HG03571 (cell line): ENCODE results near the gene PLXNB3.

Experiments used
- ATAC-seq: cut with Tn5 transposase; IDR thresholded peaks from one replicate; pipeline ENCODE4 v1.9.1; 2021; ENCODE audit not compliant: unreplicated experiment

Gene PLXNB3

DNA sequence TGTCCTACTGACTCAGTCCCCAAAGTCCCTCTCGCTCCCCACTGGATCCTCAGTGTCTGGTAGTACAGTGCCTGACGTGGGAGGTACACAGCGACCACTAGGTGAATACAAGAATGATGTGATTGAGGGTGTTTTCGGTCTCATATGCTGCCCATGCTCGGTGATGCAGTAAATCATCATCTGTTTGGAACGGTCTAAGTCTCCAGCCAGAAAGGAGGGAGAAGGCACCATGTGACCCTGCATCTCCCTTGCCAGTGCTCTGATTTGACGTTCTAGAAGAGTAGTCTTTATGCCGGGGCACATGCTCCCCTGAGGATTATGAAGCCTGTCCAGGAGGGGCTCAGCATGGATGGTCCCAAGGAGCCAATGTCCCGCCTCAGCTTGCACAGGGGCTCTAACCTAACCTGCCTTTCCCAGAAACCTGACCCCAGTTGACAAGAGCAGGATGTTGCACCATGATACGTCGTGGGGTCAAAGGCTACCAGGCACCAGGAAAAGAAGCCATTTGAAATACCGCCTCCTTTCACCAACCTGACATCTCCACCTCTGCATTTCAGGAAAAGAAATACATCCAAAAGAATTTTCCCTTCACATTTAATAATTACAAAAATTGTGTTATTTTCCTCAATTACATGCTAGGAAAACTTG, 13.8 kb upstream of the PLXNB3 start:
- no peak for ATAC-seq

DNA sequence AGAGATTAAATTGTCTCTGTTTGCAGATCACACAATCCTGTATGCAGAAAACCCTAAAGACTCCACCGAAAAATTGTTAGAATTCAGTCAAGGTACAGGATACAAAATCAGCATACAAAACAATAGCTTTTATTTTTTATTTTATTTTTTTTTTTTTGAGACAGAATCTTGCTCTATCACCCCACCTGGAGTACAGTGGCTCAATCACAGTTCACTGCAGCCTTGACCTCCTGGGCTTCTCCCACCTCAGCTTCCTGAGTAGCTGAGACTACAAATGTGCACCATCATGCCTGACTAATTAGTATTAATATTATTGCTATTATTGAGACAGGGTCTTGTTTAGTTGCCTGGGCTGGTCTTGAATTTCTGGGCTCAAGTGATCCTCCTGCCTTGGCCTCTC, 8.9 kb upstream of the PLXNB3 start:
- no peak for ATAC-seq

DNA sequence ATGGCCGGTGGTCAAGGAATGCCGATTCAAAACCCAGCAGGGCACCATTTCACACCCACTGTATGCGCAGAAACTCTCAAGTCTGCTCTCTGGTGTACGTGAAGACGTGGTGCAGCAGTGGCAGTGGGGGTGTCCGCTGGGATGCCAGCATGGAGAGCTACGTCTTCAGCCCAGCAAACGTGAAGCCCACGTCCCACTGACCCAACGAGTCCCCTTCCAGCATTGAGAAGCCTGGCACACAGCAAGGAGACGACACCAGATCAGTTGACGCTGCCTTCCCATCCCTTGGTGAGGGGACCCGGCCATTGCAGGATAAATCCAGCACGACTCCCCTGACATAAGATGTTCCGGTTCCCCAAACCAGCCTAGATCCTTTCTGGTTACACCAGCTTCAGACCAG, 2.2 kb upstream of the PLXNB3 start:
- no peak for ATAC-seq

DNA sequence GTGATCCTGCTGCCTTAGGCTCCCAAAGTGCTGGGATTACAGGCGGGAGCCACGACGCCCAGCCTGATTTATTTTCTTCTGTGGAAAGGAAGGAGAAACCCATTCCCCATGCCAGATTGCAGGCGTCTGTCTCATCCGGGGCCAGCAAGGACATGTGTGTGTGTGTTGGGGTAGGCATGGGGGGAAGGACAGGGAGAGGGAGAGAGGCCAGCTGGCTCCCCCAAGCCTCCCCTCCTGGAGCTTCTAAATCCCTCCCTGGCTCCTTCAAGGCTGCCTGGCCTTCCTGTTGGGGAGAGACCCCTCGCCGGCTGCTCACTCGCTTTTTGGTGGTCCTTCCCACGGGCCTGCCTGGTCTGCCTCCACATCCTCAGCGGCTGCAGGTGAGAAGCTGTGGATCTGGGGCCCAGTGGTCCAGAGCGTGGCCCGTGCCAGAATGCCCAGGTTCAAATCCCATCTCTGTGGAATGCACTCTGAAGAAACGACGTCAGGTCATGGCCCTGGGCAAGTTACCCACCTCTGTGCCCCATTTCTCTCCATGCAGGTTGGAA, 1.3 kb upstream of the PLXNB3 start:
- no peak for ATAC-seq

GRCh38 chrX:153763298-153763932, 634 bp upstream of the PLXNB3 start:
- no peak for ATAC-seq

GRCh38 chrX:153764786-153765137, 713 bp downstream of the PLXNB3 start:
- ATAC-seq, result no peak

GRCh38 chrX:153765138-153766079, 1.4 kb downstream of the PLXNB3 start:
- no peak for ATAC-seq

DNA sequence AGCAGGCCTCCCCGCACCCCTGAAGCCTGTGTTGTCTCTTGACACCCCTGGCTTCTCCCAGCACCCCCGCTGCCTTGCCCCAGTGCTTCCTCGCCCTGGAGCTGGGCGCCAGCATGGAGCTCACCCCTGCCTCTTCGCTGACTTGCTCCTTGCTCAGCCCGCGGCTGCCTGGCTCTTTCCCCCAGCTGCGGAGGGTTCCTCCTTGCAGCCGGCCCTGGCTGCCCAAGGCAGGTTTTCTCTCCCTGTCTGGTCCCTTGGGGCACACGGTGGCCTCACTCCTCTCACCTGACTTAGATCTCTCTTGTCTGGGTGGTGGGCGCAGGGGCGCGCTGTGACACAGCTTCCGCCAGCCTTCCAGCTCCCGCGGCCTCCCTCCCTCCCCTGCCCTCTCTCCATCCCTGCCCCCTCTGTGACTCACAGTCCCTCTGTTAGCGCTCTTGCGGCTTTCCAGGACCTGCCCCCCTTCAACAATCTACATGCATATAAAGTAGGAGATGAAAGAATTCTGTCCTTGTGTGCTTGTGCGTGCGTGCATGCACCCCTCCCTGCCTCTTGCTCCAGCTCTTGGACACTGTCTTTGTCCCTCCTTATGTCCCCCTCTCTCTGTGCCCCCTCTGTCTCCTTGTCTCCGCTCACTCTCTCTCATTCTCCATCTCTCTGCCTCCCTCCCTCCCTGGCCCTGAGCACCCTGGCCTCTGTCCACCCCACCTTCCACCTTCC, 2.2 kb downstream of the PLXNB3 start:
- ATAC-seq, result no peak

GRCh38 chrX:153766871-153767673, 3.0 kb downstream of the PLXNB3 start:
- no peak for ATAC-seq

- ATAC-seq, result no peak
Observed at GRCh38 chrX:153767674-153768055, 3.6 kb downstream of the PLXNB3 start.

- ATAC-seq, result no peak
Observed at GRCh38 chrX:153768311-153769157, 4.5 kb downstream of the PLXNB3 start.

GRCh38 chrX:153769158-153769864, 5.3 kb downstream of the PLXNB3 start:
- no peak for ATAC-seq

DNA sequence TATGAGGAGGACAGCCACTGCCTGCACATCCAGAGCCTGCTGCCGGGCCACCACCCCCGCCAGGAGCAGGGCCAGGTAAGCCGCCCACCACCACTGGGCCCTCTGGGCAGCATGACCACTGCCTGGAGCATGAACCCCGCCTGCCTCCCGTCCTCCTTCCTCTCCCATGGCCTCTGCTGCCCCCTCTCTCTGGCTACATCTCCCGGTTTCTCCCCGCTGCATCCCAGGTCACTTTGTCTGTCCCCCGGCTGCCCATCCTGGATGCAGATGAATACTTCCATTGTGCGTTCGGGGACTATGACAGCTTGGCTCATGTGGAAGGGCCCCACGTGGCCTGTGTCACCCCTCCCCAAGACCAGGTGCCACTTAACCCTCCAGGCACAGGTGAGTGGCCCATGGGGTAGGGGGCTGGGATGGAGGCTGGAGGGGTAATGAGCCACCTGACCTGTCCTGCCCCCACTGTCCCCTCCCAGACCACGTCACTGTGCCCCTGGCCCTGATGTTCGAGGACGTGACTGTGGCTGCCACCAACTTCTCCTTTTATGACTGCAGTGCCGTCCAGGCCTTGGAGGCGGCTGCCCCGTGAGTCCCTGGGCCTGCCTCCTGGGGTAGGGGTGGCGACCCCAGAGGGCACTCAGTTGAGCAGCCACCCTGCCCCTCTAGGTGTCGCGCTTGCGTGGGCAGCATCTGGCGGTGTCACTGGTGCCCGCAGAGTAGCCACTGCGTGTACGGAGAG, 6.0 kb downstream of the PLXNB3 start:
- no peak for ATAC-seq

GRCh38 chrX:153770601-153771414, 6.8 kb downstream of the PLXNB3 start:
- no peak for ATAC-seq

DNA sequence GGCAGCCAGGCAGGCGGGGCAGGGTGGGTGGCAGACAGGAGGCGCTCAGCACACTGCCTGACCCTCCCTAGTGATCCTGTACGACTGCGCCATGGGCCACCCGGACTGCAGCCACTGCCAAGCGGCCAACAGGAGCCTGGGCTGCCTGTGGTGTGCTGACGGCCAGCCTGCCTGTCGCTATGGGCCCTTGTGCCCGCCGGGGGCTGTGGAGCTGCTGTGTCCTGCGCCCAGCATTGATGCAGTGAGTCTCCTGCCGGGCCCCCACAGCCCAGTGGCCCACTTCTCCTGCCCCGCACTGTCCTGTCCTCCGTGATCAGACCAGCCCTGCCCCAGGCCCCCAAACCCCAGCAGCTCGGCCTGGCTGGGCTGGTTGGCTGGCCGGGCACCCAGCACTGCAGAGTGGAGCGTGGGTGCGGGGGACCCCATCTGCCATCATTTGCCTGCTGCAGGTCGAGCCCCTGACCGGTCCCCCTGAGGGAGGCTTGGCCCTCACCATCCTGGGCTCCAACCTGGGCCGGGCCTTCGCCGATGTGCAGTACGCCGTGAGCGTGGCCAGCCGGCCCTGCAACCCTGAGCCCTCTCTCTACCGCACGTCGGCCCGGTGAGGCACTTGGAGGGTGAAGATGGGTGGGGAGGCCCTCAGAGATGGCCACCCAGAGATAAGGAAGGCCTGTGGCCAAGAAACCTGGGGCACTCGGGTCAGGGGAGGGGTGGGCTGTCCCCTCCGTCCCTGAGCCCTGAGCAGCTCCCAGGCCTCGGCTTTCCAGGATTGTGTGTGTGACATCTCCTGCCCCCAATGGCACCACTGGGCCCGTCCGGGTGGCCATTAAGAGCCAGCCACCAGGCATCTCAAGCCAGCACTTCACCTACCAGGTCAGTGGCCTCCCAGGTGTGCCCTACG, 7.6 kb downstream of the PLXNB3 start:
- no peak for ATAC-seq
